Measurements from ENCODE around the gene RAD51C.
"Not testable (repeated sequence)": the region's sequence is repeated elsewhere in the genome, so short reads cannot be mapped to it uniquely, and the experiment has no call there.

Gene RAD51C

DNA sequence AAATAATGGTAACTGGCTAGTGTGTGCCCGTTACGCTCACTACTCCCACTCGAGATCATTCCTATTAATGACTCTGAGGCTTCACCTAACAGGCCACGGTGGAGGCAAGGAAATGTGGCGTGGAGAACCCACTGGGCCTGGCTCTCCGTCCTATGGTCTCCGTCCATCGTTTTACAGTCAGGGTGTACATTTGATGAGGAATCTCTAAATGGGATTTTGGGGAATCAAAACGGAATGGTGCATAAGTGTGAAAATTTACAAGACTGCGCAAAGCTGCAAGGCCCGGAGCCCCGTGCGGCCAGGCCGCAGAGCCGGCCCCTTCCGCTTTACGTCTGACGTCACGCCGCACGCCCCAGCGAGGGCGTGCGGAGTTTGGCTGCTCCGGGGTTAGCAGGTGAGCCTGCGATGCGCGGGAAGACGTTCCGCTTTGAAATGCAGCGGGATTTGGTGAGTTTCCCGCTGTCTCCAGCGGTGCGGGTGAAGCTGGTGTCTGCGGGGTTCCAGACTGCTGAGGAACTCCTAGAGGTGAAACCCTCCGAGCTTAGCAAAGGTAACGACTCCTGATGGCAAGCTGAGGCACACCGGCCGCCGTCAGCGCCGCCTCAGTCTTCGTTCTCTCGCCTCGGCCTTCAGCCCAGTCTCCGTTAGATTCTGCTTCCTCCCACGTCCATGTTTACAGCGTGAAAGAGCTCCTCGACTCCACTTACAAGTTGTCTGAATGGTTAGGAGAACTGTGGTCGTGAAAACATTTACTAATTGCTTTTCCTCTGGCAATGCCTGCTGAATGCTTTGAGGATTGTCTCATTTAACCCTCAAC, at the start of gene RAD51C:
Gene RAD51C, plus strand, starts transcription at position 364 of the 817 bp plus-strand sequence. Its CDS starts 42 bp downstream, at position 406.
- peak within 1 kb of the TSS; percentile 59 for H3K4me3 ChIP-seq (ENCODE audit: control insufficient read depth, low read depth, low read length)
- TF ChIP-seq, protein P1, sequence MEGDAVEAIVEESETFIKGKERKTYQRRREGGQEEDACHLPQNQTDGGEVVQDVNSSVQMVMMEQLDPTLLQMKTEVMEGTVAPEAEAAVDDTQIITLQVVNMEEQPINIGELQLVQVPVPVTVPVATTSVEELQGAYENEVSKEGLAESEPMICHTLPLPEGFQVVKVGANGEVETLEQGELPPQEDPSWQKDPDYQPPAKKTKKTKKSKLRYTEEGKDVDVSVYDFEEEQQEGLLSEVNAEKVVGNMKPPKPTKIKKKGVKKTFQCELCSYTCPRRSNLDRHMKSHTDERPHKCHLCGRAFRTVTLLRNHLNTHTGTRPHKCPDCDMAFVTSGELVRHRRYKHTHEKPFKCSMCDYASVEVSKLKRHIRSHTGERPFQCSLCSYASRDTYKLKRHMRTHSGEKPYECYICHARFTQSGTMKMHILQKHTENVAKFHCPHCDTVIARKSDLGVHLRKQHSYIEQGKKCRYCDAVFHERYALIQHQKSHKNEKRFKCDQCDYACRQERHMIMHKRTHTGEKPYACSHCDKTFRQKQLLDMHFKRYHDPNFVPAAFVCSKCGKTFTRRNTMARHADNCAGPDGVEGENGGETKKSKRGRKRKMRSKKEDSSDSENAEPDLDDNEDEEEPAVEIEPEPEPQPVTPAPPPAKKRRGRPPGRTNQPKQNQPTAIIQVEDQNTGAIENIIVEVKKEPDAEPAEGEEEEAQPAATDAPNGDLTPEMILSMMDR (IDR thresholded peaks at IDR 0.05; ENCODE audit: control insufficient read depth, insufficient read depth, low read depth, low read length, missing control alignments), result no peak
- peak; percentile 28 for DNase-seq (ENCODE audit: low read depth)

DNA sequence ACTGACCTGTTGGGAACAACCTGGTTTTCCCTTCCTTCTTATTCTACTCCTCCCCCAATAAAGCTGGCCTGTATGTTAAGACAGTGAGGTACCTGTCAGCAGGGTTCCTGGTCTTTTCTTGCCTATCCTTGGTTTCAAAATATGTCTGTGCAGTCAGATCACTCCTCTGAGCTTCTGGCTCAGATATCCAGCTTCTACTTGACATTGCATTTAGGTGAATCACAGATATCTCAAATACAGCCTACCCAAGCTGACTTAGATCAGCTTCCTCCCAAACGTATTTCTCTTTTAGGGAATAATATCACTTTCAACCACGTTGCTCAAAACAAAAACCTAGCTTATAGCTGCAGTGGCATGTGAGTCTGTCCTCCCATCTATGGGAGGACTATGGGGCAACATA, 49.3 kb upstream of the RAD51C start:
- no peak for DNase-seq (ENCODE audit: low read depth)
- H3K4me3 ChIP-seq (ENCODE audit: control insufficient read depth, low read depth, low read length), result no peak overlapping the region
- TF ChIP-seq, protein P1 (IDR thresholded peaks at IDR 0.05; ENCODE audit: control insufficient read depth, insufficient read depth, low read depth, low read length, missing control alignments), result no peak

DNA sequence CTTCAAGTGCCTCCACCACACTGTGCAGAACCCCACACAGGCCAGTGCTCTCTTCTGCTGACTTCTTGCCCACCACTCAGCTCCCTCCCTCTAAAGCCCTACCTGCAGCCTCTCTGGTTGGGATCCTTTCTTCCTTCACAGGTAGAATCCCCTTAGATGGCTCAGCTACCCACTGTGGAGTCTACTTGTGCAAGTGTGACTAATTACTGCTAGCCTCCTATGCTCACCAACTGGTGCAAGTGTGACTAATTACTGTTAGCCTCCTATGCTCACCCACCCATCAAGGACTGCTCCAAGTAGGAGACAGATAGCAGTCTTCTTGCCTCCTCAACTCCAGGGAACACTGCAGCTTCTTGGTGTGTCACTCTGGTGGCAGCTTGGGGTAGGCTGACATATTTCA, 44.2 kb upstream of the RAD51C start:
- no peak for DNase-seq (ENCODE audit: low read depth)
- H3K4me3 ChIP-seq (ENCODE audit: control insufficient read depth, low read depth, low read length), result no peak overlapping the region
- TF ChIP-seq, protein P1 (IDR thresholded peaks at IDR 0.05; ENCODE audit: control insufficient read depth, insufficient read depth, low read depth, low read length, missing control alignments), result no peak

DNA sequence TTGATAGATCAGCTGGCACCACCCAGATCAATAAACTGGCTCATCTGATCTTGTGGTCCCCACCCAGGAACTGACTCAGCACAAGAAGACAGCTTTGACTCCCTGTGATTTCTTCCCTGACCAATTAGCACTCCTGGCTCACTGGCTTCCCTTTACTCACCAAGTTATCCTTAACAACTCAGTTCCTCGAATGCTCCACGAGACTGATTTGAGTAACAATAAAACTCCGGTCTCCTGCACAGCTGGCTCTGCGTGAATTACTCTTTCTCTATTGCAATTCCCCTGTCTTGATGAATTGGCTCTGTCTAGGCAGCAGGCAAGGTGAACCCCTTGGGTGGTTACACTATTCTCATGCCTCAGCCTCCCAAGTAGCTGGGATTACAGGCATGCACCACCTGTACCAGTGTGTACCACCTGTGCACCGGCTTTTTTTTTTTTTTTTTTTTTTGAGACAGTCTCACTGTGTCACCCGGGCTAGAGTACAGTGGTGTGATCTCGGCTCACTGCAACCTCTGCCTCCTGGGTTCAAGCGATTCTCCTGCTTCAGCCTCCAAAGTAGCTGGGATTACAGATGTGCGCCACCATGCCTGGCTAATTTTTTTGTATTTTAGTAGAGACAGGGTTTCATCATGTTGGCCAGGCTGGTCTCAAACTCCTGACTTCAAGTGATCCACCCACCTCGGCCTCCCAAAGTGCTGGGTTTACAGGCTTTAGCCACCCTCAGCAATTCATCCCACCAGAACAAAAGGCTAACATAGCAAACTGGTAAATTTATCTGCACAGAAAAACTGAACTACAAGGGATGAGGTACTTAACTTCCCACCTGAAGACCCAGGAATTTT, 34.2 kb upstream of the RAD51C start:
- DNase-seq (ENCODE audit: low read depth); H3K4me3 ChIP-seq (ENCODE audit: control insufficient read depth, low read depth, low read length): not testable (repeated sequence)

DNA sequence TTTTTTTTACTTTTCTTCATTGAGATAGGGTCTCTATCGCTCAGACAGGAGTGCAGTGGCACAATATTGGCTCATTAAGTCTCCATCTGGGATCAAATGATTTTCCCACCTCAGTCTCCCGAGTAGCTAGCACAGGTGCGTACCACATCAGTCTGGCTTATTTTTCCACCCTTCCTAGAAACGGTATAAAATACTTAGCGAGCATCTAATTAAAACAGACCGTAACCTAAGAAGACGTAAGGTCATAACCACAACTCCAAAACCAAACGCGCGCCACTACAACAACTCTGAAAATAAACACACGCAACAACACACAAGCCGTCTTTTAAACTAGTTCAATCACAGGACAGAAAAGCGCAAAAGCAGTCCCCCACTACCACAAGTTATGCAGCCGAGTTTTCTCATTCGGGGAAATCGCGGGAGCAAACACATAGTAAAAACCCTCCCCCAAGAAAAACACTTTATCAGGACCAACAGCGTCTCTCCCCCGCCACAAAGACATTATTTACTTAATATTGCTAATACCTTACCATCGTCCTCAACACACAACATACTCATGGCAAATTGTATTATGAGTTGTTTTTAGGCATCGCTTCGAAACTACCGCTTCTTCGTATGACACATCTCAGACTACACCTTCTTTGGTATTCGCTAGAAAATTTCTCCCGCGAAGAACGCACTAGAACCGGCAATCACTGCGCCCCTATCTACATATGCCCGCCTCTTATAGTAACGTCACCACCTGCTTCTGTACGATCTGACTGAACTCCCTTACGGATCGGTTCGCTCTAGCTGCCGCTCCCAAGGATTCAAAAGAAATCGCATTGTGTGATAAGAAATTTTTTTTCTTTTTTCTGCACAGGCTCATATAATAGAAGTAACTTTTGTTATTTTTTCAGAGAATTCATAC, 33.3 kb upstream of the RAD51C start:
- TF ChIP-seq, protein P1 (IDR thresholded peaks at IDR 0.05; ENCODE audit: control insufficient read depth, insufficient read depth, low read depth, low read length, missing control alignments), result no peak
- peak overlapping the region; percentile 23 for H3K4me3 ChIP-seq (ENCODE audit: control insufficient read depth, low read depth, low read length)
- DNase-seq (ENCODE audit: low read depth), result peak; percentile 82

DNA sequence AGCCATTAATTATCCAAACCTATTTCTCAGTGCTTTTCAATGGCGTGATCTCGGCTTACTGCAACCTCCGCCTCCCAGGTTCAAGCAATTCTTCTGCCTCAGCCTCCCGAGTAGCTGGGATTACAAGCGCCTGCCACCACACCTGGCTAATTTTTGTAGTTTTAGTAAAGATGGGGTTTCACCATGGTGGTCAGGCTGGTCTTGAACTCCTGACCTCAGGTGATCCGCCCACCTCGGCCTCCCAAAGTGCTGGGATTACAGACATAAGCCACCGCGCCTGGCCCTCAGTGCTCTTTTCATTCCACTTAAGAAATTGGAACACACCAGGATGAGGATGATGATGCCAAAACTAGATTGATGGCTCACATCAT, 32.7 kb upstream of the RAD51C start:
- H3K4me3 ChIP-seq (ENCODE audit: control insufficient read depth, low read depth, low read length), result peak overlapping the region; percentile 23
- not testable (repeated sequence) for DNase-seq (ENCODE audit: low read depth)

DNA sequence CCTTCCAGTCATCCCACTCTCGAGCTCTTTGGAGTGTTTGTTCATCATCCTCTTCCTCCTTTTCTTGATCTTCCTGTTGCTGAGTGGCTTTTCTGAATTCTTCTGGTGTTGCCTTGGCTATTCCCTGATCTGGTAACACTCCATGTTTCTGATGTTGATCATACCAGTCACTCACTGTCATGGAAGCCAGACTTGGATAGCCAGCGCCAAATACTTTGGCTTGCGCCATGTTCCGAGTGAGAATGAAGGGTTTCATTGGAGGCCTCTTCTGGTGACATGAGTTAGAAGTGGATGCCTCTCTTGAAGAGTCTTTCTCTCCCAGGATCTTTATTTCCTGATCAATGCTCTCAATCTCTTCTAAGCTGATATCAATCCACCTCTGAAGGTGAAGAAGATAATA, 31.8 kb upstream of the RAD51C start:
- no peak for DNase-seq (ENCODE audit: low read depth)
- no peak overlapping the region for H3K4me3 ChIP-seq (ENCODE audit: control insufficient read depth, low read depth, low read length)
- TF ChIP-seq, protein P1 (IDR thresholded peaks at IDR 0.05; ENCODE audit: control insufficient read depth, insufficient read depth, low read depth, low read length, missing control alignments), result no peak

Measured in AG09309 (cell line).